GM12878 (cell line): ENCODE results near the gene PPOX.

Experiments used
- EZH2 ChIP-seq: IDR thresholded peaks from 2 replicates; pipeline ENCODE4 v1.6.1; 2012; ENCODE audit warnings: low read depth, mild to moderate bottlenecking, control low read depth, inconsistent platforms, low read length, borderline replicate concordance; ENCODE audit not compliant: control insufficient read depth
- JUND ChIP-seq: IDR thresholded peaks from 2 replicates; pipeline ENCODE4 v1.6.1; 2012; ENCODE audit warnings: low read depth, mild to moderate bottlenecking, low read length, improper control_type of control experiment, moderate library complexity
- MXI1 ChIP-seq: fragments of 150-350 bp; IDR thresholded peaks from 2 replicates; pipeline ENCODE4 v1.6.1; 2011; ENCODE audit warnings: low read depth, mild to moderate bottlenecking, inconsistent platforms, low read length, improper control_type of control experiment
- MYC ChIP-seq: IDR thresholded peaks from 2 replicates; pipeline ENCODE4 v1.6.1; 2011; ENCODE audit warnings: mild to moderate bottlenecking, low read length, moderate library complexity, inconsistent platforms; ENCODE audit not compliant: insufficient read depth, insufficient replicate concordance, insufficient read length, severe bottlenecking
- NR2C2 ChIP-seq: IDR thresholded peaks from 2 replicates; pipeline ENCODE4 v1.6.1; 2011; ENCODE audit warnings: borderline replicate concordance, low read depth; ENCODE audit not compliant: control insufficient read depth, insufficient read length
- POLR2A ChIP-seq: IDR thresholded peaks from 2 replicates; pipeline ENCODE4 v1.6.1; 2011; ENCODE audit warnings: low read depth, mild to moderate bottlenecking, low read length
- POLR2AphosphoS5 ChIP-seq: IDR thresholded peaks from 2 replicates; pipeline ENCODE4 v1.6.1; 2011; ENCODE audit warnings: mild to moderate bottlenecking, low read length, inconsistent platforms
- RAD21 ChIP-seq: IDR thresholded peaks from 2 replicates; pipeline ENCODE4 v1.6.1; 2011; ENCODE audit warnings: mild to moderate bottlenecking, low read depth, low read length, moderate library complexity; ENCODE audit not compliant: insufficient read depth
- SREBF2 ChIP-seq: IDR thresholded peaks from 2 replicates; pipeline ENCODE4 v1.6.1; 2012; ENCODE audit warnings: mild to moderate bottlenecking, low read length
- YY1 ChIP-seq: IDR thresholded peaks from 2 replicates; pipeline ENCODE4 v1.6.1; 2011; ENCODE audit warnings: low read depth, mild to moderate bottlenecking, low read length
- TF ChIP-seq, protein P1 (sequence below): fragments of 150-350 bp; IDR thresholded peaks from 2 replicates; pipeline ENCODE4 v1.6.1; 2016; ENCODE audit warnings: low read depth, low read length
- TF ChIP-seq, protein P2 (sequence below), 3 experiments: IDR thresholded peaks in 2 of 3; conservative IDR thresholded peaks in 1 of 3; 2 replicates each; pipeline ENCODE4 v1.5.1; 2011; ENCODE audit warnings: low read depth in 3 of 3, low read length in 3 of 3, mild to moderate bottlenecking in 3 of 3, control low read depth in 2 of 3, moderate library complexity in 2 of 3, inconsistent platforms in 1 of 3, mixed read lengths in 1 of 3; ENCODE audit not compliant: control insufficient read depth in 2 of 3, insufficient read depth in 1 of 3; ENCODE audit errors: extremely low read depth in 1 of 3

DNA sequence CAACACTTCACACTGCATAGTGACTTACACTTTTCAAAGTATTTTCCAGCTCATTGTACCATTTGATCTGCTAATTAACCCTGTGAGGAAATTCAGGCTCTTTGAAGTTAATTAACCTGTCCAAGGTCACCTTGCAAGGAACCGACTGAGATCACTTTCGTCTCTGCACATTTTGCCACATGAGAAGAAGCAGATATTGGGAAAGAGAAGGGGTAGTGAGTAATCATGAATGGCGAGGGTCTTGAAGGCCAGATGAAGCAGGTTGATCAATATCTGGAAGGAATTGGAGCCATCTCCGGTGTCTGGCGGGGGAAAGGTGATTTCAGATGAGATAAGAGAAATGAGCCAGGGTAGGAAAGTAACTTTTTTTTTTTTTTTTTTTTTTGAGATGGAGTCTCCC is 53.8 kb downstream of the PPOX start:
- TF ChIP-seq RAD21 (no peak), NR2C2 (no peak), POLR2A (no peak), POLR2AphosphoS5 (no peak), SREBF2 (no peak), EZH2 (no peak), MYC (no peak), YY1 (no peak), MXI1 (no peak), JUND (no peak)
- TF ChIP-seq, protein P1, sequence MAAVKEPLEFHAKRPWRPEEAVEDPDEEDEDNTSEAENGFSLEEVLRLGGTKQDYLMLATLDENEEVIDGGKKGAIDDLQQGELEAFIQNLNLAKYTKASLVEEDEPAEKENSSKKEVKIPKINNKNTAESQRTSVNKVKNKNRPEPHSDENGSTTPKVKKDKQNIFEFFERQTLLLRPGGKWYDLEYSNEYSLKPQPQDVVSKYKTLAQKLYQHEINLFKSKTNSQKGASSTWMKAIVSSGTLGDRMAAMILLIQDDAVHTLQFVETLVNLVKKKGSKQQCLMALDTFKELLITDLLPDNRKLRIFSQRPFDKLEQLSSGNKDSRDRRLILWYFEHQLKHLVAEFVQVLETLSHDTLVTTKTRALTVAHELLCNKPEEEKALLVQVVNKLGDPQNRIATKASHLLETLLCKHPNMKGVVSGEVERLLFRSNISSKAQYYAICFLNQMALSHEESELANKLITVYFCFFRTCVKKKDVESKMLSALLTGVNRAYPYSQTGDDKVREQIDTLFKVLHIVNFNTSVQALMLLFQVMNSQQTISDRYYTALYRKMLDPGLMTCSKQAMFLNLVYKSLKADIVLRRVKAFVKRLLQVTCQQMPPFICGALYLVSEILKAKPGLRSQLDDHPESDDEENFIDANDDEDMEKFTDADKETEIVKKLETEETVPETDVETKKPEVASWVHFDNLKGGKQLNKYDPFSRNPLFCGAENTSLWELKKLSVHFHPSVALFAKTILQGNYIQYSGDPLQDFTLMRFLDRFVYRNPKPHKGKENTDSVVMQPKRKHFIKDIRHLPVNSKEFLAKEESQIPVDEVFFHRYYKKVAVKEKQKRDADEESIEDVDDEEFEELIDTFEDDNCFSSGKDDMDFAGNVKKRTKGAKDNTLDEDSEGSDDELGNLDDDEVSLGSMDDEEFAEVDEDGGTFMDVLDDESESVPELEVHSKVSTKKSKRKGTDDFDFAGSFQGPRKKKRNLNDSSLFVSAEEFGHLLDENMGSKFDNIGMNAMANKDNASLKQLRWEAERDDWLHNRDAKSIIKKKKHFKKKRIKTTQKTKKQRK, result no peak
- TF ChIP-seq, protein P2, sequence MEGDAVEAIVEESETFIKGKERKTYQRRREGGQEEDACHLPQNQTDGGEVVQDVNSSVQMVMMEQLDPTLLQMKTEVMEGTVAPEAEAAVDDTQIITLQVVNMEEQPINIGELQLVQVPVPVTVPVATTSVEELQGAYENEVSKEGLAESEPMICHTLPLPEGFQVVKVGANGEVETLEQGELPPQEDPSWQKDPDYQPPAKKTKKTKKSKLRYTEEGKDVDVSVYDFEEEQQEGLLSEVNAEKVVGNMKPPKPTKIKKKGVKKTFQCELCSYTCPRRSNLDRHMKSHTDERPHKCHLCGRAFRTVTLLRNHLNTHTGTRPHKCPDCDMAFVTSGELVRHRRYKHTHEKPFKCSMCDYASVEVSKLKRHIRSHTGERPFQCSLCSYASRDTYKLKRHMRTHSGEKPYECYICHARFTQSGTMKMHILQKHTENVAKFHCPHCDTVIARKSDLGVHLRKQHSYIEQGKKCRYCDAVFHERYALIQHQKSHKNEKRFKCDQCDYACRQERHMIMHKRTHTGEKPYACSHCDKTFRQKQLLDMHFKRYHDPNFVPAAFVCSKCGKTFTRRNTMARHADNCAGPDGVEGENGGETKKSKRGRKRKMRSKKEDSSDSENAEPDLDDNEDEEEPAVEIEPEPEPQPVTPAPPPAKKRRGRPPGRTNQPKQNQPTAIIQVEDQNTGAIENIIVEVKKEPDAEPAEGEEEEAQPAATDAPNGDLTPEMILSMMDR (IDR thresholded peaks at IDR 0.05 in 2 of 3, conservative IDR thresholded peaks at IDR 0.05 in 1 of 3; ENCODE audit: control insufficient read depth in 2 of 3, extremely low read depth in 1 of 3, insufficient read depth in 1 of 3, low read depth in 3 of 3, low read length in 3 of 3), result no peak
